H1 (cell line): ENCODE data around the gene VPS41. TPM values are rescaled to one million over a fixed set of nuclear protein-coding genes. Genes with fewer than 3 reads are reported as not detected.

Experiments used
- CTCF ChIA-PET: fragments of 300-600 bp; sonication (Branson Sonifier 250); formaldehyde crosslinking; loops from one replicate; lab custom pipeline; 2021; ENCODE audit not compliant: partially characterized antibody; lab: Charles Lee
- POLR2A ChIA-PET: fragments of 300-600 bp; sonication (Branson Sonifier 250); formaldehyde crosslinking; loops from one replicate; lab custom pipeline; 2021; ENCODE audit warnings: inconsistent platforms; ENCODE audit not compliant: partially characterized antibody; lab: Charles Lee
- DNase-seq, 2 experiments: peaks; one replicate each; pipeline versions ENCODE4 v3.0.0 to v3.0.0-alpha.2; 2010 to 2022; ENCODE audit warnings: low spot score in 2 of 2, low read depth in 1 of 2, mixed read lengths in 1 of 2
- FAIRE-seq: peaks from 2 replicates; lab custom pipeline; 2011; peaks lifted over from hg19 to GRCh38; lab: Jason Lieb, UNC
- H2AFZ ChIP-seq: 2 replicates; pipeline ENCODE4 v1.8.1; 2012; ENCODE audit warnings: low read length, inconsistent platforms
- H2AK5ac ChIP-seq: 2 replicates; pipeline ENCODE4 v1.6.1; 2013; ENCODE audit warnings: low read depth, low read length
- H2BK120ac ChIP-seq: replicated peaks from 2 replicates; pipeline ENCODE3; 2013; ENCODE audit warnings: low read depth, low read length, inconsistent platforms
- H2BK12ac ChIP-seq: 2 replicates; pipeline ENCODE4 v1.6.1; 2013; ENCODE audit warnings: low read depth, low read length
- H2BK15ac ChIP-seq: 2 replicates; pipeline ENCODE4 v1.6.1; 2013; ENCODE audit warnings: low read length
- H2BK20ac ChIP-seq: 2 replicates; pipeline ENCODE4 v1.6.1; 2013; ENCODE audit warnings: low read length
- H2BK5ac ChIP-seq: 2 replicates; pipeline ENCODE4 v1.6.1; 2013; ENCODE audit warnings: low read depth, low read length
- H3K14ac ChIP-seq: 2 replicates; pipeline ENCODE4 v1.6.1; 2013; ENCODE audit warnings: inconsistent platforms; ENCODE audit not compliant: insufficient read length
- H3K18ac ChIP-seq: 2 replicates; pipeline ENCODE4 v1.6.1; 2013; ENCODE audit warnings: low read length; ENCODE audit errors: extremely low read depth
- H3K23ac ChIP-seq: 2 replicates; pipeline ENCODE4 v1.6.1; 2013; ENCODE audit warnings: inconsistent platforms; ENCODE audit not compliant: insufficient read length
- H3K23me2 ChIP-seq: 2 replicates; pipeline ENCODE4 v1.6.1; 2013; ENCODE audit warnings: low read depth, low read length
- H3K27ac ChIP-seq: 2 replicates; pipeline ENCODE4 v1.6.1; 2011; ENCODE audit warnings: low read depth, low read length, inconsistent platforms
- H3K27me3 ChIP-seq, 4 experiments: replicated peaks in 1 of 4; 1 replicate in 1 of 4; 2 replicates in 3 of 4; pipeline versions ENCODE4 v1.6.1 to v1.8.1; 2011 to 2013; ENCODE audit warnings: low read length in 3 of 4, mild to moderate bottlenecking in 3 of 4, inconsistent platforms in 2 of 4, mixed read lengths in 2 of 4, moderate library complexity in 1 of 4; ENCODE audit not compliant: control insufficient read depth in 3 of 4, insufficient read depth in 3 of 4; ENCODE audit errors: extremely low read depth in 1 of 4
- H3K36me3 ChIP-seq, 4 experiments: 2 replicates each; pipeline versions ENCODE4 v1.6.1 to v1.8.1; 2011 to 2013; ENCODE audit warnings: mild to moderate bottlenecking in 4 of 4, low read length in 3 of 4, moderate library complexity in 2 of 4, control low read depth in 1 of 4, inconsistent platforms in 1 of 4; ENCODE audit not compliant: insufficient read depth in 4 of 4, control insufficient read depth in 2 of 4
- H3K4ac ChIP-seq: replicated peaks from 2 replicates; pipeline ENCODE3; 2013; ENCODE audit warnings: low read length, low read depth, mixed read lengths, inconsistent platforms; ENCODE audit not compliant: insufficient read length
- H3K4me1 ChIP-seq, 4 experiments: replicated peaks in 1 of 4; 1 replicate in 1 of 4; 2 replicates in 3 of 4; pipeline versions ENCODE4 v1.6.1 to v1.8.1; 2011 to 2013; ENCODE audit warnings: low read length in 3 of 4, inconsistent platforms in 2 of 4, mixed read lengths in 1 of 4; ENCODE audit not compliant: insufficient read depth in 4 of 4, control insufficient read depth in 3 of 4
- H3K4me2 ChIP-seq, 2 experiments: 2 replicates each; pipeline versions ENCODE4 v1.6.1 to v1.8.1; 2011 to 2013; ENCODE audit warnings: low read depth in 2 of 2, low read length in 2 of 2, control low read depth in 1 of 2, inconsistent platforms in 1 of 2, mild to moderate bottlenecking in 1 of 2; ENCODE audit not compliant: insufficient read depth in 1 of 2
- H3K4me3 ChIP-seq, 4 experiments: fragments of 200-600, 300-600 bp in 1 of 4; sonication (generic), shearing (Covaris generic), sonication (Bioruptor Twin) in 1 of 4; 2 replicates each; pipeline versions ENCODE4 v1.5.1 to v1.8.1; 2011 to 2016; ENCODE audit warnings: low read length in 4 of 4, low read depth in 3 of 4, control low read depth in 2 of 4, inconsistent platforms in 2 of 4, mild to moderate bottlenecking in 2 of 4, mixed read lengths in 1 of 4, moderate library complexity in 1 of 4; ENCODE audit not compliant: insufficient read depth in 2 of 4; ENCODE audit errors: extremely low read depth in 1 of 4
- H3K56ac ChIP-seq: replicated peaks from 2 replicates; pipeline ENCODE3; 2013; ENCODE audit warnings: low read depth, mild to moderate bottlenecking, mixed read lengths, low read length, inconsistent platforms; ENCODE audit not compliant: insufficient read length
- H3K79me1 ChIP-seq: 2 replicates; pipeline ENCODE4 v1.6.1; 2013; ENCODE audit warnings: low read depth, low read length, control low read depth
- H3K79me2 ChIP-seq, 2 experiments: 2 replicates each; pipeline versions ENCODE4 v1.6.1 to v1.8.1; 2012 to 2013; ENCODE audit warnings: low read length in 2 of 2, mild to moderate bottlenecking in 2 of 2, inconsistent platforms in 1 of 2; ENCODE audit not compliant: insufficient read depth in 2 of 2, control insufficient read depth in 1 of 2
- H3K9ac ChIP-seq, 4 experiments: replicated peaks in 1 of 4; 1 replicate in 1 of 4; 2 replicates in 3 of 4; pipeline versions ENCODE4 v1.6.1 to v1.8.1; 2011 to 2013; ENCODE audit warnings: low read depth in 3 of 4, low read length in 3 of 4, control low read depth in 2 of 4, mild to moderate bottlenecking in 2 of 4, moderate library complexity in 2 of 4, inconsistent platforms in 1 of 4; ENCODE audit errors: extremely low read depth in 1 of 4
- H3K9me3 ChIP-seq, 2 experiments: 2 replicates each; pipeline versions ENCODE4 v1.6.1 to v1.8.1; 2012 to 2013; ENCODE audit warnings: mild to moderate bottlenecking in 2 of 2, moderate library complexity in 2 of 2, control low read depth in 1 of 2, inconsistent platforms in 1 of 2, low read depth in 1 of 2, low read length in 1 of 2, mixed read lengths in 1 of 2; ENCODE audit not compliant: insufficient read depth in 2 of 2
- H4K20me1 ChIP-seq, 2 experiments: replicated peaks in 1 of 2; 2 replicates each; pipeline versions ENCODE3 to v1.8.1; 2011 to 2013; ENCODE audit warnings: inconsistent platforms in 2 of 2, low read length in 2 of 2, mild to moderate bottlenecking in 1 of 2; ENCODE audit not compliant: insufficient read depth in 2 of 2, control insufficient read depth in 1 of 2
- H4K5ac ChIP-seq: 2 replicates; pipeline ENCODE4 v1.6.1; 2013; ENCODE audit warnings: low read length, low read depth, mixed read lengths, inconsistent platforms; ENCODE audit not compliant: insufficient read length
- H4K8ac ChIP-seq: 2 replicates; pipeline ENCODE4 v1.8.0; 2013; ENCODE audit warnings: mild to moderate bottlenecking, moderate library complexity, low read length, inconsistent platforms; ENCODE audit not compliant: insufficient read depth; ENCODE audit errors: extremely low read depth
- H4K91ac ChIP-seq: replicated peaks from 2 replicates; pipeline ENCODE3; 2013; ENCODE audit warnings: low read length, mixed read lengths, inconsistent platforms; ENCODE audit not compliant: insufficient read length
- CBX8 ChIP-seq: fragments of 300-800, 300-1000 bp; sonication (generic); IDR thresholded peaks from 2 replicates; pipeline ENCODE4 v1.7.1; 2016; ENCODE audit warnings: low read depth, low read length, borderline replicate concordance
- CREB1 ChIP-seq: IDR thresholded peaks from 2 replicates; pipeline ENCODE4 v1.6.1; 2012; ENCODE audit warnings: inconsistent platforms
- CTCF ChIP-seq, 3 experiments: IDR thresholded peaks; 1 replicate in 2 of 3; 2 replicates in 1 of 3; pipeline versions ENCODE4 v1.5.1 to v1.6.1; 2011; ENCODE audit warnings: low read length in 3 of 3, mild to moderate bottlenecking in 3 of 3, inconsistent platforms in 2 of 3, low read depth in 1 of 3, moderate library complexity in 1 of 3; ENCODE audit not compliant: insufficient read depth in 1 of 3; ENCODE audit errors: control extremely low read depth in 1 of 3
- EGR1 ChIP-seq: IDR thresholded peaks from 2 replicates; pipeline ENCODE4 v1.6.1; 2011; ENCODE audit warnings: low read depth, low read length, borderline replicate concordance
- NRF1 ChIP-seq: IDR thresholded peaks from 2 replicates; pipeline ENCODE4 v1.6.1; 2011; ENCODE audit warnings: mild to moderate bottlenecking, low read depth, low read length, improper control_type of control experiment
- SP4 ChIP-seq: IDR thresholded peaks from 2 replicates; pipeline ENCODE4 v1.6.1; 2012; ENCODE audit warnings: low read length, inconsistent platforms
- TAF1 ChIP-seq: IDR thresholded peaks from 2 replicates; pipeline ENCODE4 v1.6.1; 2011; ENCODE audit warnings: mild to moderate bottlenecking, low read depth, low read length
- TCF12 ChIP-seq: IDR thresholded peaks from 2 replicates; pipeline ENCODE4 v1.6.1; 2011; ENCODE audit warnings: low read depth, mild to moderate bottlenecking, low read length
- TEAD4 ChIP-seq: IDR thresholded peaks from 2 replicates; pipeline ENCODE4 v1.6.1; 2012; ENCODE audit warnings: low read depth, low read length, inconsistent platforms, mixed read lengths
- WGBS, 2 experiments: shearing (Covaris generic) in 1 of 2; methylation state at CpG; one replicate each; pipeline versions ENCODE4 v1.1.6 to v1.1.7; 2013 to 2015; ENCODE audit warnings: low lambda C conversion rate in 2 of 2, mixed read lengths in 2 of 2, inconsistent platforms in 1 of 2, low coverage in 1 of 2, missing lambda C conversion rate in 1 of 2; ENCODE audit not compliant: insufficient replicate concordance in 2 of 2, insufficient coverage in 1 of 2, insufficient read length in 1 of 2; ENCODE audit errors: extremely low coverage in 1 of 2, missing lambda C conversion rate in 1 of 2; 5-methylcytosine and 5-hydroxymethylcytosine counted together
- polyA plus RNA-seq, 7 experiments: library from polyadenylated mRNA; depleted of rRNA in 3 of 7; stranded (reverse) in 5 of 7; unstranded in 2 of 7; fragments of >200 nt in 5 of 7; fragments of 200-250 nt in 2 of 7; gene quantifications; 1 replicate in 5 of 7; 2 replicates in 1 of 7; 4 replicates in 1 of 7; pipeline versions ENCODE4 v1.2.1 to v1.2.3, GENCODE V29; 2011 to 2013; ENCODE audit warnings: missing spikeins in 2 of 7, mixed read lengths in 2 of 7
- total RNA-seq: library from RNA; stranded (reverse); fragmentation: NEBNext Ultra II Directional; extraction: Animal tissue kit (Norgen Biotek cat#: 25700); gene quantifications from 2 replicates; pipeline ENCODE4 v1.2.1, GENCODE V29; 2021

VPS41 gene
- total and polyA plus RNA-seq, 2 of the 8 experiments (the other 6 are each of a cell fraction or from before 2014, with no cell fraction given), result 10.7 to 63.3 TPM

- TF ChIP-seq CREB1 (no peak), CBX8 (no peak), CTCF (IDR thresholded peaks at IDR 0.05; ENCODE audit: control extremely low read depth in 1 of 3, insufficient read depth in 1 of 3, low read depth in 1 of 3, low read length in 3 of 3) (no peak), SP4 (no peak), TAF1 (no peak), TCF12 (no peak), NRF1 (no peak), EGR1 (no peak), TEAD4 (no peak)
- H3K56ac ChIP-seq, result no peak overlapping the region
- peak overlapping the region; percentile 60; the same call in 1 of the 2 replicates for H2BK12ac ChIP-seq
- H3K14ac ChIP-seq, result no peak overlapping the region
- H3K4me3 ChIP-seq, result no peak overlapping the region
- FAIRE-seq (no peak), DNase-seq (no peak)
- no peak overlapping the region for H2AFZ ChIP-seq
- H2AK5ac ChIP-seq, result no peak overlapping the region
- no peaks in the 10 kb centered on the region for H3K36me3 ChIP-seq
- no peak overlapping the region for H2BK20ac ChIP-seq
- H3K9ac ChIP-seq, result no peak overlapping the region
- no peaks in the 10 kb centered on the region for H4K20me1 ChIP-seq
- H3K79me2 ChIP-seq, result no peaks in the 10 kb centered on the region
- H3K79me1 ChIP-seq, result no peaks in the 10 kb centered on the region
- no peaks in the 10 kb centered on the region for H3K9me3 ChIP-seq
- no peak overlapping the region for H2BK120ac ChIP-seq
- no peak overlapping the region for H3K18ac ChIP-seq
- H2BK15ac ChIP-seq, result no peak overlapping the region
- CTCF ChIA-PET, result interaction anchor here (0.6 to 3.3 kb wide), 8 partner anchors 9 to 531 kb away, joined by 3 to 11 read pairs (median 3); partner anchors contain the start of gene VPS41
- POLR2A ChIA-PET, result no interaction called here
- no peak overlapping the region for H3K27ac ChIP-seq
- H4K91ac ChIP-seq, result no peak overlapping the region
- no peaks in the 10 kb centered on the region for H3K23me2 ChIP-seq
- H4K5ac ChIP-seq, result no peak overlapping the region
- no peak overlapping the region for H2BK5ac ChIP-seq
- no peak overlapping the region for H3K4me2 ChIP-seq
- H3K4me1 ChIP-seq, result peaks cover 0 to 6% (median 0%) of the 10 kb centered on the region in 4 experiments; a peak in 2 of 7 replicates
- H4K8ac ChIP-seq, result no peak overlapping the region
- WGBS, 2 experiments, result 89% methylated on average over 7 of the region's 7 CpGs; no CpG with 5 or more reads in 1 of the 2 experiments
- H3K23ac ChIP-seq, result no peak overlapping the region
- H3K27me3 ChIP-seq, result no peaks in the 10 kb centered on the region
- no peak overlapping the region for H3K4ac ChIP-seq
These were observed 20.6 kb upstream of the VPS41 start for GRCh38 chr7:38929460-38930171.
